ENCODE measurements around the gene CELA3B.
"Not testable (repeated sequence)": the region's sequence is repeated elsewhere in the genome, so short reads cannot be mapped to it uniquely, and the experiment has no call there.

CELA3B gene

DNA sequence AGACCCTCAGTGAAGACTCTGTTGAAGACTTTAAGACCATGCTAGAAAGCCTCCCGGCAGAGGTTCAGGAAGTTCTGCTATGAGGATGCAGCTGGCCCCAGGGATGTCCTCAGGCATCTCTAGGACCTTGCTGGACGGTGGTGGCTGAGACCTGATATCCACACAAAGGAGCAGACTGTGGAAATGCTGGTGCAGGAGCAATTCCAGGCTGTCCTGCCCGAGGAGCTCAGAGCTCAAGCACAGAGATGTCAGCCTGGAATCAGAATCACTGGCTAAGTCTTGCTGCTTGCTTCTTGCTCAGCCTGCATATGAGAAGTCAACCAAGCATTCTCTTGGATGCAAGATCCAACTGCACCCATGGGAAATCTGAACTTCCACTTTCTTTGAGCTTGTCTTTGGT is 53.7 kb downstream of the CELA3B start:
- no peak overlapping the region for H3K4me3 ChIP-seq (replicated peaks; ENCODE audit: low read depth, low read length)
- TF ChIP-seq, protein P1, sequence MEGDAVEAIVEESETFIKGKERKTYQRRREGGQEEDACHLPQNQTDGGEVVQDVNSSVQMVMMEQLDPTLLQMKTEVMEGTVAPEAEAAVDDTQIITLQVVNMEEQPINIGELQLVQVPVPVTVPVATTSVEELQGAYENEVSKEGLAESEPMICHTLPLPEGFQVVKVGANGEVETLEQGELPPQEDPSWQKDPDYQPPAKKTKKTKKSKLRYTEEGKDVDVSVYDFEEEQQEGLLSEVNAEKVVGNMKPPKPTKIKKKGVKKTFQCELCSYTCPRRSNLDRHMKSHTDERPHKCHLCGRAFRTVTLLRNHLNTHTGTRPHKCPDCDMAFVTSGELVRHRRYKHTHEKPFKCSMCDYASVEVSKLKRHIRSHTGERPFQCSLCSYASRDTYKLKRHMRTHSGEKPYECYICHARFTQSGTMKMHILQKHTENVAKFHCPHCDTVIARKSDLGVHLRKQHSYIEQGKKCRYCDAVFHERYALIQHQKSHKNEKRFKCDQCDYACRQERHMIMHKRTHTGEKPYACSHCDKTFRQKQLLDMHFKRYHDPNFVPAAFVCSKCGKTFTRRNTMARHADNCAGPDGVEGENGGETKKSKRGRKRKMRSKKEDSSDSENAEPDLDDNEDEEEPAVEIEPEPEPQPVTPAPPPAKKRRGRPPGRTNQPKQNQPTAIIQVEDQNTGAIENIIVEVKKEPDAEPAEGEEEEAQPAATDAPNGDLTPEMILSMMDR (IDR thresholded peaks at IDR 0.05; ENCODE audit: low read depth, low read length, missing control alignments): no peak
- no peak for DNase-seq (ENCODE audit: extremely low read depth, low read depth)

GRCh38 chr1:22031214-22031962 is 54.6 kb downstream of the CELA3B start:
- no peak overlapping the region for H3K4me3 ChIP-seq (replicated peaks; ENCODE audit: low read depth, low read length)
- DNase-seq (ENCODE audit: extremely low read depth, low read depth): no peak
- TF ChIP-seq, protein P1 (IDR thresholded peaks at IDR 0.05; ENCODE audit: low read depth, low read length, missing control alignments): no peak

GRCh38 chr1:22034834-22035233 is 58.0 kb downstream of the CELA3B start:
- H3K4me3 ChIP-seq (replicated peaks; ENCODE audit: low read depth, low read length); DNase-seq (ENCODE audit: extremely low read depth, low read depth): not testable (repeated sequence)

- no peak for DNase-seq (ENCODE audit: extremely low read depth, low read depth)
- TF ChIP-seq, protein P1 (IDR thresholded peaks at IDR 0.05; ENCODE audit: low read depth, low read length, missing control alignments): no peak
- H3K4me3 ChIP-seq (replicated peaks; ENCODE audit: low read depth, low read length): no peak overlapping the region
Measured at GRCh38 chr1:22037520-22037919, 60.7 kb downstream of the CELA3B start.

- no peak overlapping the region for H3K4me3 ChIP-seq (replicated peaks; ENCODE audit: low read depth, low read length)
- no peak for DNase-seq (ENCODE audit: extremely low read depth, low read depth)
- TF ChIP-seq, protein P1 (IDR thresholded peaks at IDR 0.05; ENCODE audit: low read depth, low read length, missing control alignments): no peak
Measured at GRCh38 chr1:22038036-22038435, 61.2 kb downstream of the CELA3B start.
